Thoracic aorta (tissue), 2 donors: ENCODE measurements around the gene SRC. TPM values are rescaled to one million over a fixed set of nuclear protein-coding genes. Genes with fewer than 3 reads are reported as not detected.

ENCODE experiments used
- ATAC-seq: fragments of 150-250 bp; one replicate; pipeline ENCODE4 v1.8.0; 2017; ENCODE audit warnings: low read depth; ENCODE audit not compliant: insufficient number of reproducible peaks, low FRiP score
- DNase-seq: peaks from one replicate; pipeline ENCODE4 v3.0.0-alpha.2; 2020; ENCODE audit warnings: low spot score
- H3K27ac ChIP-seq, 2 donors: fragments of 200-600 bp; sonication (generic); 1 replicate in 1 of 2; 2 replicates in 1 of 2; pipeline ENCODE4 v1.5.1; 2016; ENCODE audit warnings: mild to moderate bottlenecking in 2 of 2, moderate library complexity in 2 of 2
- H3K27me3 ChIP-seq: fragments of 200-600 bp; sonication (generic); replicated peaks from 2 replicates; pipeline ENCODE4 v1.6.0; 2016; ENCODE audit warnings: mild to moderate bottlenecking; ENCODE audit not compliant: insufficient read depth
- H3K36me3 ChIP-seq: fragments of 200-600 bp; sonication (generic); one replicate; pipeline ENCODE4 v1.5.1; 2016
- H3K4me1 ChIP-seq, 2 donors: fragments of 200-600 bp; sonication (generic); 1 replicate in 1 of 2; 2 replicates in 1 of 2; pipeline versions ENCODE4 v1.5.1 to v1.6.0; 2016; ENCODE audit warnings: low read depth in 2 of 2, mild to moderate bottlenecking in 1 of 2; ENCODE audit not compliant: control insufficient read depth in 1 of 2
- H3K4me3 ChIP-seq: fragments of 200-600 bp; sonication (generic); 2 replicates; pipeline ENCODE4 v1.5.1; 2016; ENCODE audit warnings: mild to moderate bottlenecking
- H3K9me3 ChIP-seq: fragments of 200-600 bp; sonication (generic); 2 replicates; pipeline ENCODE4 v1.5.1; 2016
- CTCF ChIP-seq: fragments of 200-600 bp; sonication (generic); IDR thresholded peaks from one replicate; pipeline ENCODE4 v1.5.1; 2019; ENCODE audit warnings: antibody characterized with exemption
- total RNA-seq, 2 donors: library from RNA; depleted of rRNA; stranded (reverse); fragments of >200 nt; gene quantifications; one replicate each; pipeline versions ENCODE4 v1.1.0 to v1.2.3, GENCODE V29; 2016

Gene SRC
- total RNA-seq, 2 donors from 2014 or later = 80.3 to 89.0 TPM

- H3K9me3 ChIP-seq = no peaks in the 10 kb centered on the region
- no peak for DNase-seq
- H3K4me3 ChIP-seq = peak overlapping the region; percentile 62
- peaks cover 14% of the 10 kb centered on the region for H3K36me3 ChIP-seq
- no peak for ATAC-seq
- no peaks in the 10 kb centered on the region for H3K27me3 ChIP-seq
- TF ChIP-seq CTCF = no peak
- H3K4me1 ChIP-seq = peaks cover 0 to 37% of the 10 kb centered on the region in 2 donors
- H3K27ac ChIP-seq = no peak overlapping the region
These were observed 60.4 kb downstream of the SRC start for GRCh38 chr20:37406010-37406998.

- Histone ChIP-seq H3K9me3 (no peaks in the 10 kb centered on the region), H3K36me3 (peaks cover 7% of the 10 kb centered on the region), H3K27ac (no peak overlapping the region), H3K4me3 (peak overlapping the region; percentile 62), H3K4me1 (peaks cover 4 to 41% of the 10 kb centered on the region in 2 donors), H3K27me3 (no peaks in the 10 kb centered on the region)
- TF ChIP-seq CTCF = no peak
- no peak for DNase-seq
- ATAC-seq = no peak
These were observed 61.2 kb downstream of the SRC start for GRCh38 chr20:37407019-37407566.

- H3K36me3 ChIP-seq = peaks cover 2% of the 10 kb centered on the region
- H3K9me3 ChIP-seq = no peaks in the 10 kb centered on the region
- H3K27ac ChIP-seq = no peak overlapping the region
- TF ChIP-seq CTCF = no peak
- ATAC-seq (no peak), DNase-seq (no peak)
- no peak overlapping the region for H3K4me3 ChIP-seq
- no peaks in the 10 kb centered on the region for H3K27me3 ChIP-seq
- H3K4me1 ChIP-seq = peaks cover 6 to 46% of the 10 kb centered on the region in 2 donors
These were observed 61.6 kb downstream of the SRC start for GRCh38 chr20:37407573-37408002.

GRCh38 chr20:37408302-37409193 lies 62.6 kb downstream of the SRC start:
- peaks cover 6 to 47% of the 10 kb centered on the region in 2 donors for H3K4me1 ChIP-seq
- TF ChIP-seq CTCF = no peak
- H3K27me3 ChIP-seq = no peaks in the 10 kb centered on the region
- ATAC-seq (no peak), DNase-seq (no peak)
- H3K4me3 ChIP-seq = no peak overlapping the region
- H3K36me3 ChIP-seq = no peaks in the 10 kb centered on the region
- H3K9me3 ChIP-seq = no peaks in the 10 kb centered on the region
- H3K27ac ChIP-seq = no peak overlapping the region
